Neuronal stem cell (in vitro differentiated cells): ENCODE measurements around the gene PRKCE.

Experiments used
- DNase-seq: peaks from one replicate; pipeline ENCODE4 v3.0.0-alpha.2; 2013; ENCODE audit warnings: low spot score
- H2AFZ ChIP-seq: one replicate; pipeline ENCODE4 v1.6.1; 2013; ENCODE audit warnings: mild to moderate bottlenecking, low read length, inconsistent platforms
- H2AK5ac ChIP-seq: 2 replicates; pipeline ENCODE4 v1.6.1; 2013; ENCODE audit warnings: low read depth, mild to moderate bottlenecking, inconsistent platforms, low read length, moderate library complexity, mixed read lengths
- H2BK120ac ChIP-seq: 2 replicates; pipeline ENCODE4 v1.6.1; 2013; ENCODE audit warnings: low read depth, mild to moderate bottlenecking, inconsistent platforms, low read length, moderate library complexity, mixed read lengths
- H2BK12ac ChIP-seq: one replicate; pipeline ENCODE4 v1.6.1; 2013; ENCODE audit warnings: low read length, inconsistent platforms
- H2BK15ac ChIP-seq: 2 replicates; pipeline ENCODE4 v1.6.1; 2013; ENCODE audit warnings: mild to moderate bottlenecking, low read length, inconsistent platforms, mixed read lengths
- H2BK5ac ChIP-seq: one replicate; pipeline ENCODE4 v1.6.1; 2013; ENCODE audit warnings: inconsistent platforms, mild to moderate bottlenecking, low read length, moderate library complexity
- H3K14ac ChIP-seq: one replicate; pipeline ENCODE4 v1.6.1; 2013; ENCODE audit warnings: low read length, inconsistent platforms
- H3K18ac ChIP-seq: 2 replicates; pipeline ENCODE4 v1.6.1; 2013; ENCODE audit warnings: low read length, inconsistent platforms
- H3K23ac ChIP-seq: 2 replicates; pipeline ENCODE4 v1.6.1; 2013; ENCODE audit warnings: low read depth, mild to moderate bottlenecking, mixed read lengths, low read length, inconsistent platforms; ENCODE audit not compliant: poor library complexity
- H3K27ac ChIP-seq: replicated peaks from 3 replicates; pipeline ENCODE4 v1.5.1; 2013; ENCODE audit warnings: low read length, inconsistent platforms
- H3K27me3 ChIP-seq, 3 experiments: 2 replicates each; pipeline ENCODE4 v1.6.1; 2013; ENCODE audit warnings: low read length in 3 of 3, mild to moderate bottlenecking in 2 of 3, inconsistent platforms in 1 of 3, low read depth in 1 of 3, mixed read lengths in 1 of 3, moderate library complexity in 1 of 3; ENCODE audit not compliant: control insufficient read depth in 3 of 3, insufficient read depth in 3 of 3
- H3K36me3 ChIP-seq, 2 donors: replicated peaks in 1 of 2; 2 replicates each; pipeline ENCODE4 v1.6.1; 2013; ENCODE audit warnings: low read length in 2 of 2; ENCODE audit not compliant: control insufficient read depth in 2 of 2, insufficient read depth in 2 of 2
- H3K4ac ChIP-seq: 2 replicates; pipeline ENCODE4 v1.6.1; 2013; ENCODE audit warnings: inconsistent platforms, mild to moderate bottlenecking, low read length, moderate library complexity
- H3K4me1 ChIP-seq, 2 donors: 1 replicate in 1 of 2; 2 replicates in 1 of 2; pipeline ENCODE4 v1.6.1; 2013; ENCODE audit warnings: low read length in 2 of 2, low read depth in 1 of 2; ENCODE audit not compliant: control insufficient read depth in 2 of 2, insufficient read depth in 1 of 2
- H3K4me2 ChIP-seq: one replicate; pipeline ENCODE4 v1.6.1; 2013; ENCODE audit warnings: mild to moderate bottlenecking, low read length, inconsistent platforms; ENCODE audit not compliant: insufficient read depth, poor library complexity, severe bottlenecking
- H3K4me3 ChIP-seq, 2 donors: 2 replicates each; pipeline ENCODE4 v1.5.1; 2013; ENCODE audit warnings: low read length in 2 of 2, mild to moderate bottlenecking in 2 of 2, inconsistent platforms in 1 of 2, moderate library complexity in 1 of 2
- H3K79me1 ChIP-seq: one replicate; pipeline ENCODE4 v1.6.1; 2013; ENCODE audit warnings: low read depth, mild to moderate bottlenecking, inconsistent platforms, low read length, moderate library complexity
- H3K9ac ChIP-seq: one replicate; pipeline ENCODE4 v1.6.1; 2013; ENCODE audit warnings: mild to moderate bottlenecking, low read depth, low read length, inconsistent platforms; ENCODE audit not compliant: poor library complexity
- H3K9me3 ChIP-seq, 2 donors: replicated peaks in 1 of 2; 2 replicates each; pipeline versions ENCODE3 to v1.6.1; 2013; ENCODE audit warnings: low read length in 2 of 2, mild to moderate bottlenecking in 2 of 2, inconsistent platforms in 1 of 2, low read depth in 1 of 2, mixed read lengths in 1 of 2, moderate library complexity in 1 of 2; ENCODE audit not compliant: control insufficient read depth in 2 of 2, insufficient read depth in 1 of 2
- H4K8ac ChIP-seq: one replicate; pipeline ENCODE4 v1.6.1; 2013; ENCODE audit warnings: low read depth, mild to moderate bottlenecking, inconsistent platforms, low read length, moderate library complexity
- H4K91ac ChIP-seq: one replicate; pipeline ENCODE4 v1.6.1; 2013; ENCODE audit warnings: low read length, low read depth, mild to moderate bottlenecking, inconsistent platforms; ENCODE audit not compliant: poor library complexity
- WGBS, 2 donors: extraction: QIAGEN DNeasy Blood & Tissue Kit; methylation state at CpG; one replicate each; pipeline ENCODE4 v1.1.7; 2013; ENCODE audit warnings: missing lambda C conversion rate in 2 of 2, mixed read lengths in 1 of 2; ENCODE audit not compliant: insufficient read length in 2 of 2, insufficient replicate concordance in 1 of 2; ENCODE audit errors: extremely low coverage in 2 of 2; 5-methylcytosine and 5-hydroxymethylcytosine counted together

Gene PRKCE

DNA sequence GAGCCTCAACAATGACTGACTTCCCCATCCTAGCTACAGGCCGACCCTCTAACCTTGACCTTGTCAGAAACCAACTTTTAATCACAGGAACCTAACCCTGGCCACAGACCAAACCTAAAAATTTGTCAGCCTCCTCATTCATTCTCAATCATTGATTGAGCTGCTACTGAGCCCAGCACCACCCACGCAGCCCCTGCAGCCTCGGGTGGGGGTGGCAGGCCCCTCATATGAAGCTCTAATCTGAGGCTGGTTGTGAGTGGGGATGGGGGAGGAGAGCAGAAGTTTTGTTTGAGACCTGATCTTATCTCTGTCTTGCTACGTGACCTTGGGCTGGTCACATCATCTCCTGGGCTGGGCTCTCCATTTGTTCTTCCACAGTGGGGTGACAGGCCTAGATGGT, 546.2 kb downstream of the PRKCE start:
- Histone ChIP-seq H3K14ac (no peak overlapping the region), H2BK15ac (no peak overlapping the region), H3K9me3 (peaks cover 0 to 8% of the 10 kb centered on the region in 2 donors), H4K91ac (no peak overlapping the region), H3K27ac (no peak overlapping the region), H3K23ac (no peak overlapping the region), H3K4me2 (no peak overlapping the region), H3K36me3 (no peaks in the 10 kb centered on the region), H2BK120ac (no peak overlapping the region), H2AFZ (no peak overlapping the region), H2AK5ac (no peak overlapping the region), H3K9ac (no peak overlapping the region), H2BK12ac (no peak overlapping the region), H3K4me1 (peaks cover 0 to 6% of the 10 kb centered on the region in 2 donors), H3K27me3 (peaks cover 0 to 9% (median 0%) of the 10 kb centered on the region in 3 experiments), H3K4me3 (no peak overlapping the region), H2BK5ac (no peak overlapping the region), H4K8ac (no peak overlapping the region), H3K4ac (no peak overlapping the region), H3K79me1 (no peaks in the 10 kb centered on the region), H3K18ac (no peak overlapping the region)
- no CpG with 5 or more reads among the region's 4 CpGs for WGBS, 2 donors
- no peak for DNase-seq

DNA sequence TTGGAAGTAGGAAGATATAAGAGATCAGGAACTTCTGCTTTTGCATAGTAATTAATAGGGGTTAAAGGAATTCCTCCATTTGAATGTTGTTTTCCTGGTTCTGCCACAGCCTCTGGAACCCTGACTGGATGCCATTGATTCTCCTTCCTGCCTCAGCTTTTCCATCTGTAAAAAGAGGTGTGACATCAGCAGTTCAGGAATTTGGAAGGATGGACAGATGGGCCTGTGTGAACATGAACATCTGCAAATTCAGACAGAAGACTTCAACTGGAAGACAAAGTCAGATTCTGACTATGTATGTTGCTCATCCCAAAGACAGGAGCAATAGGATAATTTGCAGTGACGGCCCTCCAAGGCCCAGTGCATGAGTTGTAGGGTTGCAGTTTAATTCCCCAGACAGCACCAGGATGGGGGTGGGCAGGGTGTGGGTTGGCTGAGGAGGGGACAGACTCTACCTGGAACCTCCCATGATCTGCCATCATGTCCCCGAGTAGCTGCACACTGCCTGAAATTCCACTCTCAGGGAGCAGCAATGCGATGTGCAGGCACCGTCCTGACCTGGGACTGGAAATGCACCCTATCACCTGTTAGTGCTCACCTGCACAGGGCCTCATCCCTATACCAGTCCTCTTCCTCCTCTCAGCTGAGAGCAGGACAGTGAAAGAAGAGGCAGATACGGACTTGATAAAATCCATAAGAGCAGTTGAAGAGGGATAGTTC, 546.8 kb downstream of the PRKCE start:
- Histone ChIP-seq H3K79me1 (no peaks in the 10 kb centered on the region), H3K27me3 (peaks cover 0 to 9% (median 0%) of the 10 kb centered on the region in 3 experiments), H3K36me3 (no peaks in the 10 kb centered on the region), H3K4ac (no peak overlapping the region), H3K9ac (peak overlapping the region; percentile 22), H2BK12ac (no peak overlapping the region), H2BK120ac (no peak overlapping the region), H3K14ac (no peak overlapping the region), H4K91ac (no peak overlapping the region), H2BK5ac (no peak overlapping the region), H2AK5ac (no peak overlapping the region), H3K4me2 (no peak overlapping the region), H2AFZ (no peak overlapping the region), H3K23ac (no peak overlapping the region), H3K4me3 (no peak overlapping the region), H3K4me1 (peaks cover 0 to 6% of the 10 kb centered on the region in 2 donors), H2BK15ac (no peak overlapping the region), H4K8ac (no peak overlapping the region), H3K27ac (no peak overlapping the region), H3K18ac (no peak overlapping the region), H3K9me3 (peaks cover 0 to 8% of the 10 kb centered on the region in 2 donors)
- no CpG with 5 or more reads among the region's 5 CpGs for WGBS, 2 donors
- no peak for DNase-seq

DNA sequence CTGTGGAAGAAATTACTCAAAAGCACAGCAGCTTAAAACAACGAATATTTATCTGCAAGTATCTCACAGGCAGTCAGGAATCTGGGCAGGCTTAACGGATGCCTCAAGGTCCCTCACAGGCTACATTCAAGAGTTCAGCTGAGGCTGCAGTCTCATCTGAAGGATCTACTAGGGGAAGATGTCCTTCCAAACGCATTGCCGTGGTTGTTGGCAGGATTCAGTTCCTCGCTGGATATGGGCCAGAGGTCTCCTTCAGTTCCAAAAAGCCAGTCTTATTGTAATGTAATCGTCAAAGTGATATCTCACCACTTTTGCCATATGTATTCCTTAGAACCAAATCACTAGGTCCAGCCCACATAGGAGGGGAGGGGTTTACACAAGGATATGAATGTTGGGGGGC, 547.5 kb downstream of the PRKCE start:
- no peak overlapping the region for H3K4ac ChIP-seq

GRCh38 chr2:46200100-46200690, 548.7 kb downstream of the PRKCE start:
- no peak overlapping the region for H3K27ac ChIP-seq
- no CpG with 5 or more reads among the region's 1 CpG for WGBS, 2 donors
- no peak overlapping the region for H3K23ac ChIP-seq
- H4K8ac ChIP-seq, result no peak overlapping the region
- H2AK5ac ChIP-seq, result no peak overlapping the region
- H3K4me1 ChIP-seq, result peaks cover 0 to 6% of the 10 kb centered on the region in 2 donors
- no peak overlapping the region for H3K4me3 ChIP-seq
- no peaks in the 10 kb centered on the region for H3K79me1 ChIP-seq
- no peak overlapping the region for H2BK5ac ChIP-seq
- no peak overlapping the region for H3K4me2 ChIP-seq
- H3K9ac ChIP-seq, result no peak overlapping the region
- H4K91ac ChIP-seq, result no peak overlapping the region
- H3K4ac ChIP-seq, result no peak overlapping the region
- H2AFZ ChIP-seq, result no peak overlapping the region
- peaks cover 0 to 4% (median 0%) of the 10 kb centered on the region in 3 experiments for H3K27me3 ChIP-seq
- H2BK120ac ChIP-seq, result no peak overlapping the region
- no peak for DNase-seq
- no peak overlapping the region for H2BK12ac ChIP-seq
- no peak overlapping the region for H2BK15ac ChIP-seq
- H3K14ac ChIP-seq, result no peak overlapping the region
- no peak overlapping the region for H3K18ac ChIP-seq
- H3K36me3 ChIP-seq, result no peaks in the 10 kb centered on the region
- H3K9me3 ChIP-seq, result peaks cover 0 to 8% of the 10 kb centered on the region in 2 donors

More for the DNA sequence above, 547.5 kb downstream of the PRKCE start:
- Histone ChIP-seq H2AFZ (no peak overlapping the region), H3K4me2 (no peak overlapping the region), H2BK12ac (no peak overlapping the region), H2AK5ac (no peak overlapping the region), H3K9me3 (peaks cover 0 to 8% of the 10 kb centered on the region in 2 donors), H2BK5ac (no peak overlapping the region), H2BK15ac (no peak overlapping the region), H3K4me1 (peaks cover 0 to 6% of the 10 kb centered on the region in 2 donors), H3K27ac (no peak overlapping the region), H3K23ac (no peak overlapping the region), H3K27me3 (peaks cover 0 to 9% (median 0%) of the 10 kb centered on the region in 3 experiments), H3K36me3 (no peaks in the 10 kb centered on the region), H3K4me3 (no peak overlapping the region), H2BK120ac (no peak overlapping the region), H3K79me1 (no peaks in the 10 kb centered on the region), H3K14ac (no peak overlapping the region), H4K91ac (no peak overlapping the region), H4K8ac (no peak overlapping the region), H3K18ac (no peak overlapping the region), H3K9ac (no peak overlapping the region)
- no peak for DNase-seq
- WGBS, 2 donors, result no CpG with 5 or more reads among the region's 6 CpGs
